B cell (primary cell): ENCODE measurements around the gene SEC24B. TPM values are rescaled to one million over a fixed set of nuclear protein-coding genes. Genes with fewer than 3 reads are reported as not detected.

Source experiments
- ATAC-seq: fragments of 200-7000 bp; cut with Tn5 transposase; one replicate; pipeline ENCODE4 v1.10.0; 2021; ENCODE audit warnings: low read depth, mild to moderate bottlenecking, moderate number of reproducible peaks, moderate library complexity
- CTCF ChIA-PET: fragments of 350-600 bp; sonication (Branson Sonifier 250); formaldehyde crosslinking; loops from one replicate; lab custom pipeline; 2021; ENCODE audit warnings: antibody characterized with exemption, inconsistent platforms; lab: Charles Lee
- POLR2A ChIA-PET: fragments of 350-600 bp; sonication (Branson Sonifier 250); formaldehyde crosslinking; loops from one replicate; lab custom pipeline; 2021; ENCODE audit warnings: antibody characterized with exemption; lab: Charles Lee
- DNase-seq: peaks from one replicate; pipeline ENCODE4 v3.0.0; 2013
- H2AFZ ChIP-seq: 2 replicates; pipeline ENCODE4 v1.6.1; 2012; ENCODE audit warnings: mild to moderate bottlenecking, low read depth, low read length; ENCODE audit not compliant: insufficient read depth, poor library complexity, severe bottlenecking
- H3K27ac ChIP-seq, 2 donors: 1 replicate in 1 of 2; 2 replicates in 1 of 2; pipeline ENCODE4 v1.5.1; 2012 to 2013; ENCODE audit warnings: low read length in 2 of 2, mild to moderate bottlenecking in 2 of 2, moderate library complexity in 1 of 2
- H3K27me3 ChIP-seq, 4 experiments: fragments of 200-600 bp in 1 of 4; sonication (generic) in 1 of 4; replicated peaks in 1 of 4; 1 replicate in 2 of 4; 2 replicates in 2 of 4; pipeline versions ENCODE4 v1.6.1 to v1.7.0; 2013 to 2016; ENCODE audit warnings: low read length in 3 of 4, mild to moderate bottlenecking in 2 of 4, mixed read lengths in 1 of 4, moderate library complexity in 1 of 4; ENCODE audit not compliant: insufficient read depth in 4 of 4, control insufficient read depth in 3 of 4; ENCODE audit errors: control extremely low read depth in 1 of 4
- H3K36me3 ChIP-seq, 2 experiments: replicated peaks in 1 of 2; 1 replicate in 1 of 2; 2 replicates in 1 of 2; pipeline versions ENCODE4 v1.6.1 to v1.7.1; 2013; ENCODE audit warnings: low read length in 1 of 2; ENCODE audit not compliant: insufficient read depth in 2 of 2, control insufficient read depth in 1 of 2; ENCODE audit errors: control extremely low read depth in 1 of 2, extremely low read depth in 1 of 2
- H3K4me1 ChIP-seq, 2 donors: fragments of 200-600 bp in 1 of 2; sonication (generic) in 1 of 2; 1 replicate in 1 of 2; 2 replicates in 1 of 2; pipeline versions ENCODE4 v1.5.1 to v1.6.1; 2013 to 2017; ENCODE audit warnings: low read length in 2 of 2; ENCODE audit not compliant: control insufficient read depth in 2 of 2, insufficient read depth in 2 of 2
- H3K4me2 ChIP-seq: replicated peaks from 2 replicates; pipeline ENCODE3; 2012; ENCODE audit warnings: mild to moderate bottlenecking, low read depth, low read length; ENCODE audit not compliant: poor library complexity, severe bottlenecking
- H3K4me3 ChIP-seq, 5 experiments: fragments of 200-600 bp in 1 of 5; sonication (generic) in 1 of 5; 1 replicate in 3 of 5; 2 replicates in 2 of 5; pipeline versions ENCODE4 v1.5.1 to v1.7.0; 2011 to 2016; ENCODE audit warnings: low read length in 4 of 5, mild to moderate bottlenecking in 4 of 5, low read depth in 2 of 5, control low read depth in 1 of 5, moderate library complexity in 1 of 5; ENCODE audit not compliant: insufficient read depth in 1 of 5; ENCODE audit errors: control extremely low read depth in 1 of 5, extremely low read depth in 1 of 5
- H3K79me2 ChIP-seq: fragments of 200-600 bp; sonication (generic); one replicate; pipeline ENCODE4 v1.6.0; 2016; ENCODE audit warnings: low read length; ENCODE audit not compliant: control insufficient read depth, insufficient read depth
- H3K9ac ChIP-seq: fragments of 200-600 bp; sonication (generic); 2 replicates; pipeline ENCODE4 v1.6.1; 2017; ENCODE audit warnings: mild to moderate bottlenecking, low read length, moderate library complexity
- H3K9me3 ChIP-seq, 3 donors: one replicate each; pipeline versions ENCODE4 v1.6.1 to v1.7.1; 2013; ENCODE audit warnings: low read length in 2 of 3; ENCODE audit not compliant: control insufficient read depth in 2 of 3, insufficient read depth in 1 of 3; ENCODE audit errors: control extremely low read depth in 1 of 3
- H4K20me1 ChIP-seq: 2 replicates; pipeline ENCODE4 v1.6.0; 2012; ENCODE audit warnings: mild to moderate bottlenecking, low read length; ENCODE audit not compliant: insufficient read depth, control insufficient read depth, poor library complexity, severe bottlenecking
- H3K27ac Mint-ChIP-seq: one replicate; pipeline ENCODE4 v1.8.0; 2021; ENCODE audit warnings: mixed read lengths
- H3K27me3 Mint-ChIP-seq: one replicate; pipeline ENCODE4 v1.8.0; 2021; ENCODE audit warnings: mixed read lengths
- H3K4me1 Mint-ChIP-seq: one replicate; pipeline ENCODE4 v1.8.0; 2021; ENCODE audit warnings: mixed read lengths
- H3K4me3 Mint-ChIP-seq: one replicate; pipeline ENCODE4 v1.8.0; 2021; ENCODE audit warnings: mixed read lengths
- H3K9me3 Mint-ChIP-seq: one replicate; pipeline ENCODE4 v1.8.0; 2022; ENCODE audit warnings: mixed read lengths; ENCODE audit not compliant: insufficient read depth
- CTCF ChIP-seq: fragments of 200-600 bp; IDR thresholded peaks from one replicate; pipeline ENCODE4 v1.8.0; 2022; ENCODE audit warnings: antibody characterized with exemption, mild to moderate bottlenecking
- EZH2 ChIP-seq: IDR thresholded peaks from 2 replicates; pipeline ENCODE4 v1.6.1; 2012; ENCODE audit warnings: borderline replicate concordance, low read depth, mild to moderate bottlenecking, moderate library complexity, low read length; ENCODE audit not compliant: insufficient read depth, poor library complexity, severe bottlenecking
- WGBS: methylation state at CpG from one replicate; pipeline ENCODE4 v1.1.5; 2013; ENCODE audit warnings: missing lambda C conversion rate; ENCODE audit not compliant: insufficient coverage; 5-methylcytosine and 5-hydroxymethylcytosine counted together
- intact Hi-C: fragments of 100-400 bp; cut with micrococcal nuclease; formaldehyde crosslinking; loops from one replicate; pipeline ENCODE4 v1.10.0; 2022
- polyA plus RNA-seq: library from polyadenylated mRNA; depleted of rRNA; stranded (reverse); fragments of >200 nt; gene quantifications from 2 replicates; pipeline ENCODE4 v1.2.3, GENCODE V29; 2012
- total RNA-seq, 2 donors: library from RNA; stranded (reverse); fragments of 120-200 nt in 1 of 2; gene quantifications; 1 replicate in 1 of 2; 2 replicates in 1 of 2; pipeline versions ENCODE4 v1.2.3 to v1.2.4, GENCODE V29; 2013 to 2022

The SEC24B gene
- total and polyA plus RNA-seq, 2 donors (not counting 1 experiment from before 2014, with no cell fraction given) = 22.6 to 46.4 TPM

GRCh38 chr4:109390115-109390768 lies 43.4 kb upstream of the SEC24B start:
- no peak for ATAC-seq
- ChIA-PET CTCF (no interaction called here), POLR2A (no interaction called here)
- H3K27me3 ChIP-seq = no peaks in the 10 kb centered on the region
- no peaks in the 10 kb centered on the region for H3K36me3 ChIP-seq
- H3K4me2 ChIP-seq = no peak overlapping the region
- H3K79me2 ChIP-seq = no peaks in the 10 kb centered on the region
- peaks cover 8% of the 10 kb centered on the region for H3K27me3 Mint-ChIP-seq
- H3K27ac Mint-ChIP-seq = no peak overlapping the region
- H3K9me3 ChIP-seq = no peaks in the 10 kb centered on the region
- no peaks in the 10 kb centered on the region for H3K4me1 ChIP-seq
- no peak overlapping the region for H3K4me3 ChIP-seq
- peaks cover 2% of the 10 kb centered on the region for H3K4me1 Mint-ChIP-seq
- no peak overlapping the region for H3K9ac ChIP-seq
- intact Hi-C loops = no loop called here
- H2AFZ ChIP-seq = no peak overlapping the region
- H4K20me1 ChIP-seq = no peaks in the 10 kb centered on the region
- H3K4me3 Mint-ChIP-seq = no peak overlapping the region
- no peak overlapping the region for H3K27ac ChIP-seq
- TF ChIP-seq CTCF (no peak), EZH2 (no peak)
- DNase-seq = no peak
- no peaks in the 10 kb centered on the region for H3K9me3 Mint-ChIP-seq

GRCh38 chr4:109395694-109396093 lies 37.9 kb upstream of the SEC24B start:
- Histone ChIP-seq H3K4me2 (no peak overlapping the region), H2AFZ (no peak overlapping the region), H3K4me1 (no peaks in the 10 kb centered on the region), H3K4me3 (no peak overlapping the region), H3K9me3 (no peaks in the 10 kb centered on the region), H3K9ac (no peak overlapping the region), H3K27me3 (peaks cover 0 to 5% (median 0%) of the 10 kb centered on the region in 4 experiments), H3K27ac (no peak overlapping the region), H3K36me3 (no peaks in the 10 kb centered on the region), H4K20me1 (no peaks in the 10 kb centered on the region), H3K79me2 (no peaks in the 10 kb centered on the region)
- 93% methylated on average over 9 of the region's 10 CpGs for WGBS
- peaks cover 11% of the 10 kb centered on the region for H3K27me3 Mint-ChIP-seq
- ATAC-seq (no peak), DNase-seq (no peak)
- H3K9me3 Mint-ChIP-seq = no peaks in the 10 kb centered on the region
- intact Hi-C loops = no loop called here
- no peak overlapping the region for H3K4me3 Mint-ChIP-seq
- peaks cover 2% of the 10 kb centered on the region for H3K4me1 Mint-ChIP-seq
- CTCF ChIA-PET = no interaction called here
- no peak for TF ChIP-seq CTCF
- TF ChIP-seq EZH2 = no peak
- no peak overlapping the region for H3K27ac Mint-ChIP-seq
- POLR2A ChIA-PET = no interaction called here
